HG03025 (cell line): Measurements from ENCODE around the gene MITF.

Experiments
- ATAC-seq: cut with Tn5 transposase; IDR thresholded peaks from one replicate; pipeline ENCODE4 v1.9.1; 2021; ENCODE audit warnings: mild to moderate bottlenecking, moderate library complexity; ENCODE audit not compliant: unreplicated experiment, low FRiP score

MITF gene

DNA sequence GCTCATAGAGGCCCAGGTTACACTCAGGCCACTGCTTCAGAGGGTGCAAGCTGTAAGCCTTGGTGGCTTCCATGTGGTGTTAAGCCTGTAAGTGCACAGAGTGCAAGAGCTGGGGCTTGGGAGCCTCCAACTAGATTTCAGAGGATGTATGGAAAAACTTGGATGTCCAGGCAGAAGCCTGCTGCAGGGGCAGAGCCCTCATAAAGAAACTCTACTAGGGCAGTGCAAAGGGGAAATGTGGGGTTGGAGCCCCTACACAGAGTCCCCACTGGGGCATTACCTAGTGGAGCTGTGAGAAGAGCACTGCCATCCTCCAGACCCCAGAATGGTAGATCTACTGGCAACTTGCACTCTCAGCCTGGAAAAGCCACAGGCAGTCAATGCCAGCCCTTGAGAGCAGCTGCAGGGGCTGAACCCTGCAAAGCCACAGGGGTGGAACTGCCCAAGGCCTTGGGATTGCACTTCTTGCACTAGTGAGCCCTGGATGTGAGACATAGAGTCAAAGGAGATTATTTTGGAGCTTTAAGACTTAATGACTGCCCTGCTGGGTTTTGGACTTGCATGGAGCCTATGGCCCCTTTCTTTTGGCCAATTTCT, 14.0 kb downstream of the MITF start:
- no peak for ATAC-seq

DNA sequence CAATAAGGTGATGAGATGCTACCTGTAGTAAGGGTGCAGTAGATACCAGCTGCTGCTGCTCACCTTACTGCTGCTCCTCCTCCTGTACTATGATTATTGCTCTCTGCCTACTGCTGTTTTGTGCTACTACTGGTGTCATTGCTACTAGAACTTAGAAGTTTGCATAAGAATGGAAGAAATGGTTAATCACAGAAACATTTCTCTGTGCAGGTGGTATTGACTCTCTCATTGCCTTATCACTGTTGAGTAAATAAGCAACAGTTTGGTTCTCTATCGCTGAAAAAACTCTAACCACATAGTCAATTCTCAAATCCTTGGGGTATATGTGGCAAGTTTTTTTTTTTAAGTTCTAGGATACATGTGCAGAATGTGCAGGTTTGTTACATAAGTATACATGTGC, 16.5 kb downstream of the MITF start:
- no peak for ATAC-seq

DNA sequence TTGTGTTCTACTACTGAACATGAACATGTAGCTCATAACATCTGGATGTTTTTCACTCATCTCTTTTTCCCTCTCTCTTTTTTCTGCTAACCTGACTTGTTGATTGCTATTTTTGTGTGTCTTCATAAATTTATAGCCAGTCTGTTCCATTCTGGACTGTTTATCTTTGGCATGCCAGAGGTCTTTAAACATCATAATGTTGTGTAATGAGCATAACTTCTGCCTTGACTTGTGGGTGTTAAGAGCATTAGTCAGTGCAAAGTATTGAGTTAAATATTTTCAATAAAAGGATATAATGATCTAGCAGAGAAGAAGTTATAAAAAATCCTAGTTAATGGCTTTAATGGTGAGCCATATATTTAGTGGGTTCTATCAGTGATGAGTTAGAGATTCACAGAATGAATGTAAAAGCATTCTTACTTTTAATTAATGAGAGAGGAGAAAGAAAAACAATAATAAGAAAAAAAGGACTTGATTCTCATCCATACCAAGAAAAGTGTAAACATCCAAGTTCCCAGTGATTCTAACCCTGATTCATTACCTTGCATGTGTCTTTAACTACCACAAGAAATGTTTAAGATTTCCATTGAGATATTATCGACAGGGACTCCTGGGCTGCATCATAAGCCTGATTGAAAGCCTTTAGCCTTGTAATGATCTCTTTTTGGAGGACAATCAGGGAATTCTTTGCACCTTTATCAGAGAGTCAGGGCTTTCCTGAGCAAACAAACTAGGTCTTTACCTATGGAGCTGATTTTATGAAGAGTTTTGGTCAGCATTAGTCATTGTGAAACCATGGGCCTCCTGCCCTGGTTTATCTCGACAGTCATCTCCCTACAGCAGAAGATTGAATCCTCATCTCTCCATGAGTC, 22.9 kb downstream of the MITF start:
- ATAC-seq: no peak

DNA sequence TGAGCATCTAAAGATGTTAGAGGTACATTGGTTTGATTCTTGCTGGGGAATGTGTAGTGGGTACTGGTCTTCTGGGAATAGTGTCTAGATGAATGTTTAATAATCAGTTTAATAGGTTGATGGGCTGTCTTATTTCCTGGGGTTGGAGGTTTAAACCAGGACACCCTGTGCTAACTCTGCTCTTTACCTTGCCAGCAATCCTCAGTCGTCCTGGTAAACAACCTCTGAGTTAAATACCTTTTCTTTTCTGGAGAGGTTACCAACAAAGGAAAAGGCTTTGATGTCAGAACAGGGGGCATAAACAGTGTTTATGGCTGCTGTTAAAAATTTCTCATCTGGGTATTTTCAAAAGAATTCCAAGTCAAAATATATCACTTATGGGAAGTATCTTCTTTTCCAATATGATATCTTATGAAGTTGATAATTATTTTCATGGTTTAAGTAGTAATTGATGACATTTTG, 23.5 kb downstream of the MITF start:
- ATAC-seq: no peak

DNA sequence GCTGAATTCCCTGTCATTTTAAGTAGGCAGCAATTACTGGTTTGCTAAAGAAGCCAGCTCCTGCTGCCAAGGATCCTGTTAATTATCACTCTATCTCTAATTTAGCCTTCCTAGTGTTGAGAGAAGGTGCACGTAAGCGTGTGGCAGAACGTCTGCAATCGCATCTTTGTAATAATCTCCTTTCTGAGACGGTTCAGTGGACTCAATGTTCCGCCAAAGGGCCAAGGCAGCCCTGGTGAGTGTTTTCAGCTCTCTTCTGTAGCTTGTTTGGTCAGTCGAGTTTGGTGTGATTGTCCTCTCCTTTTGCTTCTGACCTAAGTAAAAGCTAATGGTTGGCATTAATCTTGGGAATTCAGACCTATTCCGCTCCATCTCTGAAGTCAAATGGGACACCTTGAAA, 24.2 kb downstream of the MITF start:
- ATAC-seq: no peak

GRCh38 chr3:69764121-69764741, 25.0 kb downstream of the MITF start:
- no peak for ATAC-seq

- no peak for ATAC-seq
Observed at GRCh38 chr3:69764861-69765260, 25.6 kb downstream of the MITF start.

DNA sequence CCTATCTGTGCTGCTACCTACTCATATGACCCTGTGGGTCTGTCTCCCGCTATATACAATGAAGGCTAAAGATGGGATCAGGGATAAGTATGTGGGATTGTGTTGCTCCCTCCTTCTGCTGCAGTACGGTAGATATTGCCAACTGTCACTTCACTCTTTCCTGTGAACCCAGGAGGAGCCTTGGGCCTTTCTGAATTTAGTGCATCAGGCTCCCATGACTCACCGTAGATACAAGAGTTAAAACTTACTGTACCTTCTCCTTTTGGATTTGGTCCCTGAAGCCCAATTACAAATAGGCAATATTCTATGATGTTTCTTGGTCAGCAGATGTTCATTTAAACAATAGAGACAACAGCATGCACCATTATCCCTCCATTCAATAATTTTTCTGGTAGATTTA, 27.4 kb downstream of the MITF start:
- no peak for ATAC-seq

- ATAC-seq: no peak
Observed at GRCh38 chr3:69767571-69767970, 28.3 kb downstream of the MITF start.

DNA sequence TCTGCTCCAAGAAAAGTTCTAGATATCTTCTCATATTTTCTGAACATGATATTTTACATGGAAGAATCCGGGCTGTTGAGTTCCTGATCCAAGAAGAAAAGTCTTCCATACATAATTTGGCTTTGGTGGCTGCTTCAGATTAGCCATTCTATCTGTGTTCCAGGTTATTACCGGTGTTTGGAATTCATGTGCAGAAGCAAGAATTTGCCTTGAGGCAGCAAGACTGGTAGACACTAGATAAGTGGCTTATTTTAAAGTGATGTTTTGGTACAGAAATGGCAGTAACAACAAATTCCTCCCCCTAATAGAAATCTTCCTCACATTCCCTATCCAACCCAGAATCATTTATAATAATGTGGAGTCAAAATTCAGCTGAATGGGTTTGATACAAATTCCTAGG, 29.2 kb downstream of the MITF start:
- no peak for ATAC-seq

DNA sequence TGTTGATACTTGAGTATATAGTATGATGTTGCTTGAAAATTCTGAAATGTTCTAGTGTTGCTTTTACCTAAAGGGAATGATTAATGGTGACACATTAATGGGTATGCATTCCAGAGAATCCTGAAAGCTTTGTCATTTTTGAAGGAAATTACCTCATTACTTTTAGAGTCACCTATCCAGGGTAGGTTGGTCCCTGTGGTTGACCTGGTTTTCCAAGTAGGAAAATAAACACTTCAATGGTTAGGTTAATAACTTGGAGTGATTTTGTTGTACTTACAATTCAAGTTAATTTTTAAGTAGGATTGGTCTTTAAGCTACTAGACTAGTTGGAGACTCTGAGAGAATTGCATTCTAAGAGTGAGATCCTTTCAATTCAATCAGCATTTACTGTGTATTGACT, 31.0 kb downstream of the MITF start:
- no peak for ATAC-seq

- ATAC-seq: no peak
Observed at GRCh38 chr3:69770976-69771634, 31.8 kb downstream of the MITF start.

- ATAC-seq: no peak
Observed at GRCh38 chr3:69772152-69772867, 33.0 kb downstream of the MITF start.

- ATAC-seq: no peak
Observed at GRCh38 chr3:69774029-69774428, 34.8 kb downstream of the MITF start.

- no peak for ATAC-seq
Observed at GRCh38 chr3:69775751-69776150, 36.5 kb downstream of the MITF start.

GRCh38 chr3:69776289-69776688, 37.0 kb downstream of the MITF start:
- ATAC-seq: no peak

DNA sequence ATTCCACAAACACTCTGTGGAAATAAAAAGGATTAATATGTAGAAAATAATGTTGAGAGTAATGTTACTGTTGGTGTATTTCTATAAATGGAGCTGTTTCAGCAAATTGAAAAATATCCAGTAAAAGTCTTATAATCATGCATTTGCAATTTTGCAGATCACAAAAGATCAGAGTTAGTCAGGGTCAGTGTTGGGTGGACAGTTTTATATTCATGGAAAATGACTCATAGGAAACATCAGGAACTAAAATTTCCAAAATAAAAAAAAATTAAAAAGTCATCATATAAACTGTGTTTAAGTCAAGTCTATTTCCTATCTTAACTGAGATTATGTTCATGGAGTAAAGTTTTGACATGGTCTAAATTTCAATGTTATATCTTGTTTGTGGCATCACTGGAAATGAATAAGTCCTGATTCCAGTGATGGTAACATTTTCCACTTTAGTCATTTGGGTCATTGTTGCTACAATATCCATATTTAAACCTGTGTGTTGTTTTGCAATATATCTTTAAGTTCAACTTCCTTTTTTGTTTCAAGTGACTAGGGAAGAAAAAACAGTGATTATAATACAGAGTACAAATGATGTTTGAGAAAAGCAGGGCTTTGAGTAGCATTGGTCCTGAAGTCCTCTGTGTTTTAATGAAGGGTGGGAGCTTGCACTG, 37.8 kb downstream of the MITF start:
- no peak for ATAC-seq

DNA sequence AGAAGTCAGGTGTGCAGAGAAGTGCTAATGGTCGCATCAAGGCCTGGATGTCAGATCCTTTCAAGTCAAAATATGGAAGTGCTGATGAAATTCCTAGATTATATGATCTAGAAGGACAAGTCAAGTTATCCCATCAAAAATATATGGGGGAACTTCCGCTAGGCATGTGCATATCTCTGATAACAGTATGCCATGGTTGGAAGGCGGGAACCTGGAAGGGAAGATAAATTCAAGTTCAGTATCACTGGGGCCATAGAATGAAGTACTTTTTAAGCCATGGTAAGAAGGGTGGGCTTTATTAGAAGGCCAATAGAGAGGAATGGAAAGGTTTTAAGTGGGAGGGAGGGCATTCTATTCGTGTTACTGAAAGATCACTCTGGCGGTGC, 38.3 kb downstream of the MITF start:
- ATAC-seq: no peak

DNA sequence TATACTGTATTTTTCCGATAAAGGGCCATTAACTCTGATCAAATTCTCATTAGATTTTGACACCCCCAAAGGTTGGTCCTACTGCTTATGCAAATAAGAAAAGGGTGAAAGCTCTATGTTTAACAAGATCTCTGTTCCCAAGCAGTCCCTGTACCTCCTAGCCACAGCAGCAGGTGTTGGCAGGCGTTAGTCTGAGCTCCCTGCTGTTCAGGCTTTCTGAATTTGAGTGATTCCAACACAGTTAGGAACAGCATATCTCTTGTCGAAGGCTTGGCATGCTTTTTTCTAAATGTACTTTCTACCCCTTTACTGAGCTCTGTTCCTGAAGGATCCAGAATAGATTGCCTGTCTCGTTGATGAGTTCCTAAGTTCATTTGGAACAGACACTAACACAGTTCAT, 42.3 kb downstream of the MITF start:
- no peak for ATAC-seq

GRCh38 chr3:69784954-69785514, 45.8 kb downstream of the MITF start:
- no peak for ATAC-seq
